ENCODE measurements around the gene PBXIP1. TPM values are rescaled to one million over a fixed set of nuclear protein-coding genes. Genes with fewer than 3 reads are reported as not detected.

The PBXIP1 gene
- total RNA-seq: 70.0 TPM

- TF ChIP-seq, protein P1, sequence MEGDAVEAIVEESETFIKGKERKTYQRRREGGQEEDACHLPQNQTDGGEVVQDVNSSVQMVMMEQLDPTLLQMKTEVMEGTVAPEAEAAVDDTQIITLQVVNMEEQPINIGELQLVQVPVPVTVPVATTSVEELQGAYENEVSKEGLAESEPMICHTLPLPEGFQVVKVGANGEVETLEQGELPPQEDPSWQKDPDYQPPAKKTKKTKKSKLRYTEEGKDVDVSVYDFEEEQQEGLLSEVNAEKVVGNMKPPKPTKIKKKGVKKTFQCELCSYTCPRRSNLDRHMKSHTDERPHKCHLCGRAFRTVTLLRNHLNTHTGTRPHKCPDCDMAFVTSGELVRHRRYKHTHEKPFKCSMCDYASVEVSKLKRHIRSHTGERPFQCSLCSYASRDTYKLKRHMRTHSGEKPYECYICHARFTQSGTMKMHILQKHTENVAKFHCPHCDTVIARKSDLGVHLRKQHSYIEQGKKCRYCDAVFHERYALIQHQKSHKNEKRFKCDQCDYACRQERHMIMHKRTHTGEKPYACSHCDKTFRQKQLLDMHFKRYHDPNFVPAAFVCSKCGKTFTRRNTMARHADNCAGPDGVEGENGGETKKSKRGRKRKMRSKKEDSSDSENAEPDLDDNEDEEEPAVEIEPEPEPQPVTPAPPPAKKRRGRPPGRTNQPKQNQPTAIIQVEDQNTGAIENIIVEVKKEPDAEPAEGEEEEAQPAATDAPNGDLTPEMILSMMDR (IDR thresholded peaks at IDR 0.05): peak in 2 of 3 experiments; percentile 15 to 26
- no peaks in the 10 kb centered on the region for H3K9me3 ChIP-seq
- H3K36me3 ChIP-seq: peaks cover 16 to 28% of the 10 kb centered on the region in 2 donors
- peaks cover 18 to 47% of the 10 kb centered on the region in 2 donors for H3K4me1 ChIP-seq
- DNase-seq (ENCODE audit: low spot score in 2 of 2): peak; percentile 52 to 93
- peak within 1 kb of the TSS; percentile 68 to 70 for H3K4me3 ChIP-seq
- intact Hi-C loops (cut with DNase I): loop anchor here (1.0 to 5.0 kb wide), 4 partner anchors 15 to 106 kb away; partner anchors contain the start of genes EFNA4, FLAD1 and SHC1
- H3K27ac ChIP-seq: peak within 1 kb of the TSS; percentile 65 to 83
- no peaks in the 10 kb centered on the region for H3K27me3 ChIP-seq
Observed at GRCh38 chr1:154955718-154956543, at the start of gene PBXIP1. Gene PBXIP1, minus strand, starts transcription at chr1:154956099. Its CDS starts 2,378 bp downstream, at chr1:154953721.

GRCh38 chr1:155005076-155006011 is 49.4 kb upstream of the PBXIP1 start:
- Histone ChIP-seq H3K4me1 (peaks cover 18 to 48% of the 10 kb centered on the region in 2 donors), H3K4me3 (peak overlapping the region; percentile 92 to 94), H3K36me3 (no peaks in the 10 kb centered on the region), H3K27me3 (no peaks in the 10 kb centered on the region), H3K27ac (peak overlapping the region; percentile 97 to 98), H3K9me3 (no peaks in the 10 kb centered on the region)
- TF ChIP-seq, protein P1 (IDR thresholded peaks at IDR 0.05): no peak
- peak; percentile 44 to 88 for DNase-seq (ENCODE audit: low spot score in 2 of 2)
- intact Hi-C loops (cut with DNase I): no loop called here

DNA sequence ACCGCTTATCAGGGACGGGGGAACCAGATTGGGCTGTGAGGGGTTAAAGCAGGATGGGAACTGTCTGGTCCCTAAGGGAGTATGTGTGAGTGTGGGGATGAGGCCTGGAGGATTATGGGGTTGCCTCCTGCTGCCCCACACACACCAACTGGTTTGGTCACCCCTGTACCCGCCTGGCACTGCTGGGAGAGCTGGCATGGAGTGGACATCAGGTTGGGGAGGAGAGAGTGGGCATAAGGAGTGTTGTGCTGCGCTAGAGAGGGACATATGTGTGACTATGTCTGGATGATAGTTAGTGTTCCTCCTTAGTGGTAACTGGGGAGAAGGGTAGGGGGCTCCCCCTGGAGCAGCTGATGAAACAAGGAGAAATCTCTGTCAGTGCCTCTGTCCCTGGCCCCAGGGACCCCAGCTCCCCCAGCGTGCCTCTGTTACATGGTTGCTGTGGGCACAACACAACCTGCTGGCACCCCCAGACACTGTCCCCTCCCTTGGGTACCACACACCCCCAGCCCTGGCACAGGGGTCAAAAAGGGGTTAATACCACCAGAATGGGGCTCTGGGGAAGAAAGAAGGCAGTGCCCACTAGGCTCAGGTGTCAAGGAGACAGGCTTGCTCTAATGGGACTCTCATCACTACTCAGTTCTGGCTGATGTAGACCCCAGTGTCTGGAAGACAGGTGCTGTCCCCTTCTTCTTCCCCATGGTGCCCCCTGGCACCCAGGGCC is 48.6 kb upstream of the PBXIP1 start:
- H3K4me3 ChIP-seq: peak overlapping the region; percentile 92 to 94
- peak overlapping the region; percentile 97 to 98 for H3K27ac ChIP-seq
- intact Hi-C loops (cut with DNase I): loop anchor here (5.0 kb wide), 3 partner anchors 133 to 958 kb away; partner anchors contain the start of genes ATP8B2 and SLC50A1
- TF ChIP-seq, protein P1 (IDR thresholded peaks at IDR 0.05): no peak
- DNase-seq (ENCODE audit: low spot score in 2 of 2): no peak
- no peaks in the 10 kb centered on the region for H3K27me3 ChIP-seq
- H3K36me3 ChIP-seq: no peaks in the 10 kb centered on the region
- H3K4me1 ChIP-seq: peaks cover 21 to 52% of the 10 kb centered on the region in 2 donors
- no peaks in the 10 kb centered on the region for H3K9me3 ChIP-seq

GRCh38 chr1:155003766-155004351 is 48.0 kb upstream of the PBXIP1 start:
- H3K27me3 ChIP-seq: no peaks in the 10 kb centered on the region
- H3K4me1 ChIP-seq: peaks cover 25 to 56% of the 10 kb centered on the region in 2 donors
- intact Hi-C loops (cut with DNase I): loop anchor here (2.0 to 5.0 kb wide), 4 partner anchors 47 to 958 kb away; partner anchors contain the start of genes ADAM15, ATP8B2 and SLC50A1
- peak overlapping the region; percentile 92 to 94 for H3K4me3 ChIP-seq
- H3K9me3 ChIP-seq: no peaks in the 10 kb centered on the region
- peak overlapping the region; percentile 97 to 98 for H3K27ac ChIP-seq
- TF ChIP-seq, protein P1 (IDR thresholded peaks at IDR 0.05): no peak
- H3K36me3 ChIP-seq: no peaks in the 10 kb centered on the region
- peak in 1 of 2 donors; percentile 88 for DNase-seq (ENCODE audit: low spot score in 2 of 2)
